22Rv1 (cell line): Measurements from ENCODE around the gene TUBA1C.
"Not testable (repeated sequence)": the region's sequence is repeated elsewhere in the genome, so short reads cannot be mapped to it uniquely, and the experiment has no call there.

Experiments used
- H3K27ac ChIP-seq: fragments of 450-650 bp; 2 replicates; pipeline ENCODE4 v1.5.1; 2017
- CTCF ChIP-seq: fragments of 450-650 bp; IDR thresholded peaks from 2 replicates; pipeline ENCODE4 v1.5.1; 2017; ENCODE audit warnings: mild to moderate bottlenecking
- ZFX ChIP-seq: fragments of 450-650 bp; IDR thresholded peaks from 2 replicates; pipeline ENCODE4 v1.6.1; 2017; ENCODE audit warnings: antibody characterized with exemption, borderline replicate concordance

The TUBA1C gene

GRCh38 chr12:49296836-49297694 lies 32.2 kb downstream of the TUBA1C start:
- TF ChIP-seq CTCF (peak; percentile 85), ZFX (no peak)
- H3K27ac ChIP-seq: peak overlapping the region; percentile 83

DNA sequence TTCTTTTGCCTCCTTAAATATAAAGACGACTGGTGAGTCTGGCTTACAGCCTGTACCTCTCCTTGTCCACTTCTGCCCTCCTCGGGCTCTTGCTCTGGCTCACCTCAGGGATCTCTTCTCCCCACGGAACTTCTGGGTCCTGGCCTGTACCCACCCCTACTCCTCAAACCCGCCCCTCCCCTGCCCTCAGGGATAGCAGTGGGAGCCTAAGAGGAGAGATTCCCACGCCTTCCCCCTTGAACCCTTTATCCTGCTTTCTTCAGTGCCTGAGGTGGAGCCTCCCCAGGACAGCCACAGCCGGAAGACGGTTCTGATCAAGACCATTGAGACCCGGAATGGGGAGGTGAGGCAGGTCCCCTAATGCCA lies 32.8 kb downstream of the TUBA1C start:
- TF ChIP-seq CTCF: no peak
- no peak for TF ChIP-seq ZFX
- H3K27ac ChIP-seq: peak overlapping the region; percentile 83

GRCh38 chr12:49298160-49298559 lies 33.3 kb downstream of the TUBA1C start:
- H3K27ac ChIP-seq: peak overlapping the region; percentile 83; the same call in 1 of the 2 replicates
- TF ChIP-seq ZFX: no peak
- peak; percentile 13; the same call in 1 of the 2 replicates for TF ChIP-seq CTCF

- TF ChIP-seq ZFX (no peak), CTCF (no peak)
- H3K27ac ChIP-seq: no peak overlapping the region
Measured at GRCh38 chr12:49301760-49302159, 36.9 kb downstream of the TUBA1C start.

GRCh38 chr12:49304161-49304560 lies 39.3 kb downstream of the TUBA1C start:
- TF ChIP-seq CTCF (no peak), ZFX (no peak)
- H3K27ac ChIP-seq: no peak overlapping the region

- TF ChIP-seq CTCF: no peak
- no peak for TF ChIP-seq ZFX
- no peak overlapping the region for H3K27ac ChIP-seq
Measured at GRCh38 chr12:49305762-49306510, 41.1 kb downstream of the TUBA1C start.

GRCh38 chr12:49309386-49309785 lies 44.5 kb downstream of the TUBA1C start:
- no peak overlapping the region for H3K27ac ChIP-seq
- TF ChIP-seq ZFX (no peak), CTCF (no peak)

GRCh38 chr12:49310451-49311000 lies 45.6 kb downstream of the TUBA1C start:
- H3K27ac ChIP-seq: not testable (repeated sequence)
